Measurements from ENCODE around the gene OR2M5. TPM values are rescaled to one million over a fixed set of nuclear protein-coding genes. Genes with fewer than 3 reads are reported as not detected.

OR2M5 gene
- total RNA-seq, 6 experiments from 2014 or later: not detected

- Mint-ChIP-seq H3K27ac (no peak overlapping the region), H3K36me3 (ENCODE audit: low read depth) (no peaks in the 10 kb centered on the region)
These were observed 11.0 kb downstream of the OR2M5 start for GRCh38 chr1:248155927-248156326.

GRCh38 chr1:248158758-248159157 lies 13.8 kb downstream of the OR2M5 start:
- H3K27me3 Mint-ChIP-seq (ENCODE audit: insufficient read depth): no peaks in the 10 kb centered on the region; the same call in 1 of the 2 replicates
- no peaks in the 10 kb centered on the region for H3K36me3 Mint-ChIP-seq (ENCODE audit: low read depth)
- no peak for TF ChIP-seq CTCF (IDR thresholded peaks at IDR 0.05)
- no peaks in the 10 kb centered on the region for H3K4me1 Mint-ChIP-seq (ENCODE audit: low read depth)
- DNase-seq: no peak
- H3K4me3 Mint-ChIP-seq: no peak overlapping the region
- no peak overlapping the region for H3K27ac Mint-ChIP-seq
- H3K9me3 Mint-ChIP-seq: peaks cover 13% of the 10 kb centered on the region

More at GRCh38 chr1:248155927-248156326, 11.0 kb downstream of the OR2M5 start:
- no peaks in the 10 kb centered on the region; the same call in 1 of the 2 replicates for H3K27me3 Mint-ChIP-seq (ENCODE audit: insufficient read depth)
- H3K4me3 Mint-ChIP-seq: no peak overlapping the region
- DNase-seq: no peak
- no peaks in the 10 kb centered on the region for H3K4me1 Mint-ChIP-seq (ENCODE audit: low read depth)
- no peak for TF ChIP-seq CTCF (IDR thresholded peaks at IDR 0.05)
- H3K9me3 Mint-ChIP-seq: peaks cover 39% of the 10 kb centered on the region

GRCh38 chr1:248164031-248164430 lies 19.1 kb downstream of the OR2M5 start:
- Mint-ChIP-seq H3K27ac (no peak overlapping the region), H3K4me3 (no peak overlapping the region), H3K9me3 (peaks cover 21% of the 10 kb centered on the region), H3K27me3 (ENCODE audit: insufficient read depth) (no peaks in the 10 kb centered on the region), H3K36me3 (ENCODE audit: low read depth) (no peaks in the 10 kb centered on the region), H3K4me1 (ENCODE audit: low read depth) (no peaks in the 10 kb centered on the region)
- no peak for TF ChIP-seq CTCF (IDR thresholded peaks at IDR 0.05)
- DNase-seq: no peak

- H3K36me3 Mint-ChIP-seq (ENCODE audit: low read depth): no peaks in the 10 kb centered on the region
- H3K27me3 Mint-ChIP-seq (ENCODE audit: insufficient read depth): no peaks in the 10 kb centered on the region
- no peak for TF ChIP-seq CTCF (IDR thresholded peaks at IDR 0.05)
- no peak overlapping the region for H3K4me3 Mint-ChIP-seq
- H3K9me3 Mint-ChIP-seq: peaks cover 12% of the 10 kb centered on the region
- DNase-seq: no peak
- no peaks in the 10 kb centered on the region for H3K4me1 Mint-ChIP-seq (ENCODE audit: low read depth)
- no peak overlapping the region for H3K27ac Mint-ChIP-seq
These were observed 20.2 kb downstream of the OR2M5 start for GRCh38 chr1:248165186-248165585.

GRCh38 chr1:248174521-248174920 lies 29.6 kb downstream of the OR2M5 start, which contains the start of gene OR2M2:
Gene OR2M2, plus strand, starts transcription at chr1:248174821. Its CDS starts 5,165 bp downstream, at chr1:248179986.
- Mint-ChIP-seq H3K27me3 (ENCODE audit: insufficient read depth) (no peaks in the 10 kb centered on the region), H3K9me3 (peaks cover 31% of the 10 kb centered on the region), H3K36me3 (ENCODE audit: low read depth) (no peaks in the 10 kb centered on the region), H3K4me1 (ENCODE audit: low read depth) (no peaks in the 10 kb centered on the region), H3K4me3 (no peak within 1 kb of the TSS), H3K27ac (no peak within 1 kb of the TSS)
- no peak for TF ChIP-seq CTCF (IDR thresholded peaks at IDR 0.05)
- no peak for DNase-seq

GRCh38 chr1:248183996-248184395 lies 39.0 kb downstream of the OR2M5 start:
- Mint-ChIP-seq H3K36me3 (ENCODE audit: low read depth) (no peaks in the 10 kb centered on the region), H3K27me3 (ENCODE audit: insufficient read depth) (peaks cover 2% of the 10 kb centered on the region; the same call in 1 of the 2 replicates), H3K27ac (no peak overlapping the region), H3K4me1 (ENCODE audit: low read depth) (no peaks in the 10 kb centered on the region), H3K9me3 (peaks cover 55% of the 10 kb centered on the region), H3K4me3 (no peak overlapping the region)
- no peak for TF ChIP-seq CTCF (IDR thresholded peaks at IDR 0.05)
- no peak for DNase-seq

Measured in HFFc6 (cell line).